Immature natural killer cell (primary cell): Measurements from ENCODE around the gene GTPBP8. TPM values are rescaled to one million over a fixed set of nuclear protein-coding genes. Genes with fewer than 3 reads are reported as not detected.

Experiments used
- DNase-seq, 3 donors: peaks; one replicate each; pipeline ENCODE4 v3.0.0; 2022; ENCODE audit warnings: mixed read lengths in 1 of 3
- H3K27ac Mint-ChIP-seq, 6 donors: one replicate each; pipeline ENCODE4 v1.8.0; 2020; ENCODE audit warnings: mixed read lengths in 6 of 6, mild to moderate bottlenecking in 5 of 6, inconsistent platforms in 4 of 6, moderate library complexity in 3 of 6
- H3K27me3 Mint-ChIP-seq, 3 donors: one replicate each; pipeline ENCODE4 v1.8.0; 2020 to 2021; ENCODE audit warnings: low read depth in 3 of 3, mild to moderate bottlenecking in 3 of 3, mixed read lengths in 3 of 3, moderate library complexity in 3 of 3, inconsistent platforms in 1 of 3
- H3K36me3 Mint-ChIP-seq, 3 donors: one replicate each; pipeline ENCODE4 v1.8.0; 2020; ENCODE audit warnings: mixed read lengths in 3 of 3, inconsistent platforms in 2 of 3, mild to moderate bottlenecking in 2 of 3
- H3K4me1 Mint-ChIP-seq, 2 donors: one replicate each; pipeline ENCODE4 v1.8.0; 2020; ENCODE audit warnings: inconsistent platforms in 2 of 2, mild to moderate bottlenecking in 2 of 2, mixed read lengths in 2 of 2, moderate library complexity in 1 of 2
- H3K4me3 Mint-ChIP-seq, 5 donors: one replicate each; pipeline ENCODE4 v1.8.0; 2020; ENCODE audit warnings: mild to moderate bottlenecking in 5 of 5, mixed read lengths in 5 of 5, inconsistent platforms in 3 of 5, moderate library complexity in 3 of 5
- H3K9me3 Mint-ChIP-seq, 6 donors: one replicate each; pipeline ENCODE4 v1.8.0; 2020; ENCODE audit warnings: mild to moderate bottlenecking in 6 of 6, mixed read lengths in 6 of 6, inconsistent platforms in 4 of 6, moderate library complexity in 3 of 6
- polyA plus RNA-seq, 3 donors: library from polyadenylated mRNA; unstranded; fragments of 300-500 nt; fragmentation: Illumina TruSeq; gene quantifications; one replicate each; pipeline ENCODE4 v1.2.3, GENCODE V29; 2021

GTPBP8 gene
- polyA plus RNA-seq, 3 donors from 2014 or later: 14.5 to 34.9 (median 28.3) TPM

GRCh38 chr3:112976001-112976400, 14.8 kb upstream of the GTPBP8 start:
- DNase-seq: no peak
- peak overlapping the region in 1 of 5 donors; percentile 62 for H3K4me3 Mint-ChIP-seq
- peak overlapping the region in 3 of 6 donors; percentile 62 to 80 (median 74) for H3K27ac Mint-ChIP-seq
- H3K27me3 Mint-ChIP-seq: peaks cover 0 to 4% (median 1%) of the 10 kb centered on the region in 3 donors
- peaks cover 2 to 24% of the 10 kb centered on the region in 2 donors for H3K4me1 Mint-ChIP-seq
- H3K36me3 Mint-ChIP-seq: no peaks in the 10 kb centered on the region
- no peaks in the 10 kb centered on the region for H3K9me3 Mint-ChIP-seq

GRCh38 chr3:112976953-112977352, 13.8 kb upstream of the GTPBP8 start:
- H3K36me3 Mint-ChIP-seq: no peaks in the 10 kb centered on the region
- no peak for DNase-seq
- no peaks in the 10 kb centered on the region for H3K27me3 Mint-ChIP-seq
- no peaks in the 10 kb centered on the region for H3K9me3 Mint-ChIP-seq
- H3K27ac Mint-ChIP-seq: peak overlapping the region in 2 of 6 donors; percentile 18 to 63
- no peak overlapping the region for H3K4me3 Mint-ChIP-seq
- peaks cover 2 to 24% of the 10 kb centered on the region in 2 donors for H3K4me1 Mint-ChIP-seq

- Mint-ChIP-seq H3K27me3 (no peaks in the 10 kb centered on the region), H3K4me1 (peaks cover 8 to 26% of the 10 kb centered on the region in 2 donors), H3K4me3 (no peak overlapping the region), H3K36me3 (no peaks in the 10 kb centered on the region), H3K9me3 (no peaks in the 10 kb centered on the region), H3K27ac (peak overlapping the region in 1 of 6 donors; percentile 3)
- DNase-seq: peak; percentile 55 to 60 (median 55)
These were observed 11.4 kb upstream of the GTPBP8 start for GRCh38 chr3:112979244-112979832.

GRCh38 chr3:112980080-112980479, 10.7 kb upstream of the GTPBP8 start:
- peak overlapping the region in 1 of 6 donors; percentile 41 for H3K27ac Mint-ChIP-seq
- H3K4me3 Mint-ChIP-seq: no peak overlapping the region
- H3K36me3 Mint-ChIP-seq: no peaks in the 10 kb centered on the region
- DNase-seq: no peak
- no peaks in the 10 kb centered on the region for H3K27me3 Mint-ChIP-seq
- peaks cover 10 to 28% of the 10 kb centered on the region in 2 donors for H3K4me1 Mint-ChIP-seq
- no peaks in the 10 kb centered on the region for H3K9me3 Mint-ChIP-seq

GRCh38 chr3:112982710-112983109, 8.1 kb upstream of the GTPBP8 start:
- no peaks in the 10 kb centered on the region for H3K36me3 Mint-ChIP-seq
- no peak overlapping the region for H3K4me3 Mint-ChIP-seq
- H3K4me1 Mint-ChIP-seq: peaks cover 12 to 32% of the 10 kb centered on the region in 2 donors
- H3K27me3 Mint-ChIP-seq: no peaks in the 10 kb centered on the region
- no peak for DNase-seq
- no peaks in the 10 kb centered on the region for H3K9me3 Mint-ChIP-seq
- H3K27ac Mint-ChIP-seq: no peak overlapping the region

GRCh38 chr3:112984485-112984884, 6.3 kb upstream of the GTPBP8 start:
- DNase-seq: peak in 1 of 3 donors; percentile 44
- Mint-ChIP-seq H3K27ac (peak overlapping the region in 5 of 6 donors; percentile 39 to 76 (median 58)), H3K4me3 (peak overlapping the region in 2 of 5 donors; percentile 2 to 6), H3K36me3 (no peaks in the 10 kb centered on the region), H3K4me1 (peaks cover 12 to 27% of the 10 kb centered on the region in 2 donors), H3K27me3 (peaks cover 0 to under 1% (median 0%) of the 10 kb centered on the region in 3 donors), H3K9me3 (no peaks in the 10 kb centered on the region)

GRCh38 chr3:112987710-112988334, 3.0 kb upstream of the GTPBP8 start:
- no peak overlapping the region for H3K4me3 Mint-ChIP-seq
- peaks cover 11 to 16% (median 13%) of the 10 kb centered on the region in 3 donors for H3K27me3 Mint-ChIP-seq

GRCh38 chr3:112995800-112996199, 5.0 kb downstream of the GTPBP8 start:
- Mint-ChIP-seq H3K36me3 (peaks cover 10 to 28% (median 14%) of the 10 kb centered on the region in 3 donors), H3K4me3 (no peak overlapping the region), H3K9me3 (no peaks in the 10 kb centered on the region), H3K27me3 (peaks cover 7 to 10% (median 8%) of the 10 kb centered on the region in 3 donors), H3K27ac (peak overlapping the region in 1 of 6 donors; percentile 45), H3K4me1 (peaks cover 34 to 60% of the 10 kb centered on the region in 2 donors)
- DNase-seq: no peak

More at GRCh38 chr3:112987710-112988334, 3.0 kb upstream of the GTPBP8 start:
- Mint-ChIP-seq H3K9me3 (no peaks in the 10 kb centered on the region), H3K27ac (peak overlapping the region in 5 of 6 donors; percentile 15 to 61 (median 36)), H3K36me3 (no peaks in the 10 kb centered on the region), H3K4me1 (peaks cover 40 to 58% of the 10 kb centered on the region in 2 donors)
- DNase-seq: no peak

GRCh38 chr3:113000691-113001090, 9.9 kb downstream of the GTPBP8 start:
- no peak overlapping the region for H3K4me3 Mint-ChIP-seq
- H3K4me1 Mint-ChIP-seq: peaks cover 18 to 51% of the 10 kb centered on the region in 2 donors
- peaks cover 19 to 46% (median 30%) of the 10 kb centered on the region in 3 donors for H3K36me3 Mint-ChIP-seq
- no peaks in the 10 kb centered on the region for H3K27me3 Mint-ChIP-seq
- H3K9me3 Mint-ChIP-seq: no peaks in the 10 kb centered on the region
- no peak for DNase-seq
- peak overlapping the region; percentile 16 to 82 (median 72) for H3K27ac Mint-ChIP-seq

GRCh38 chr3:113002037-113002436, 11.3 kb downstream of the GTPBP8 start:
- no peak overlapping the region for H3K4me3 Mint-ChIP-seq

GRCh38 chr3:113002679-113003078, 11.9 kb downstream of the GTPBP8 start:
- H3K36me3 Mint-ChIP-seq: peaks cover 26 to 62% (median 35%) of the 10 kb centered on the region in 3 donors
- H3K9me3 Mint-ChIP-seq: no peaks in the 10 kb centered on the region
- peaks cover 23 to 55% of the 10 kb centered on the region in 2 donors for H3K4me1 Mint-ChIP-seq
- peaks cover 0 to 2% (median 1%) of the 10 kb centered on the region in 3 donors for H3K27me3 Mint-ChIP-seq
- peak; percentile 14 to 39 (median 31) for DNase-seq
- no peak overlapping the region for H3K4me3 Mint-ChIP-seq
- H3K27ac Mint-ChIP-seq: peak overlapping the region; percentile 84 to 89 (median 86)

More at GRCh38 chr3:113002037-113002436, 11.3 kb downstream of the GTPBP8 start:
- Mint-ChIP-seq H3K4me1 (peaks cover 23 to 57% of the 10 kb centered on the region in 2 donors), H3K27me3 (peaks cover 0 to 1% (median under 1%) of the 10 kb centered on the region in 3 donors), H3K27ac (peak overlapping the region; percentile 84 to 89 (median 86)), H3K36me3 (peaks cover 24 to 55% (median 32%) of the 10 kb centered on the region in 3 donors), H3K9me3 (no peaks in the 10 kb centered on the region)
- DNase-seq: no peak

- DNase-seq: peak in 1 of 3 donors; percentile 10
- H3K9me3 Mint-ChIP-seq: no peaks in the 10 kb centered on the region
- H3K4me1 Mint-ChIP-seq: peaks cover 25 to 64% of the 10 kb centered on the region in 2 donors
- H3K36me3 Mint-ChIP-seq: peaks cover 20 to 54% (median 47%) of the 10 kb centered on the region in 3 donors
- peak overlapping the region in 4 of 5 donors; percentile 2 to 56 (median 40) for H3K4me3 Mint-ChIP-seq
- peak overlapping the region; percentile 76 to 93 (median 87) for H3K27ac Mint-ChIP-seq
- H3K27me3 Mint-ChIP-seq: peaks cover 0 to 2% (median 1%) of the 10 kb centered on the region in 3 donors
These were observed 14.8 kb downstream of the GTPBP8 start for GRCh38 chr3:113005611-113006010.

- Mint-ChIP-seq H3K27ac (peak overlapping the region; percentile 76 to 93 (median 87)), H3K9me3 (no peaks in the 10 kb centered on the region), H3K36me3 (peaks cover 19 to 53% (median 41%) of the 10 kb centered on the region in 3 donors)
These were observed 15.7 kb downstream of the GTPBP8 start for GRCh38 chr3:113006359-113007056.

More at GRCh38 chr3:113006359-113007056, 15.7 kb downstream of the GTPBP8 start:
- peaks cover 23 to 62% of the 10 kb centered on the region in 2 donors for H3K4me1 Mint-ChIP-seq
- no peak for DNase-seq
- peaks cover 0 to 2% (median 1%) of the 10 kb centered on the region in 3 donors for H3K27me3 Mint-ChIP-seq
- H3K4me3 Mint-ChIP-seq: peak overlapping the region in 1 of 5 donors; percentile 56
